Parathyroid adenoma (tissue), 2 donors: ENCODE data around the gene COL18A1.
"Not testable (repeated sequence)": the region's sequence is repeated elsewhere in the genome, so short reads cannot be mapped to it uniquely, and the experiment has no call there.

Experiments
- H2AFZ ChIP-seq: fragments of 300-600 bp; sonication (generic); one replicate; pipeline ENCODE4 v1.7.0; 2017; ENCODE audit warnings: antibody characterized with exemption, mild to moderate bottlenecking
- H3K27ac ChIP-seq: fragments of 300-600 bp; sonication (generic); one replicate; pipeline ENCODE4 v1.7.0; 2017
- H3K27me3 ChIP-seq: fragments of 300-600 bp; sonication (generic); one replicate; pipeline ENCODE4 v1.7.0; 2017; ENCODE audit warnings: low read length; ENCODE audit not compliant: control insufficient read depth, insufficient read depth
- H3K36me3 ChIP-seq: fragments of 300-600 bp; sonication (generic); one replicate; pipeline ENCODE4 v1.7.0; 2017; ENCODE audit warnings: low read length; ENCODE audit not compliant: control insufficient read depth, insufficient read depth
- H3K4me1 ChIP-seq: fragments of 300-600 bp; sonication (generic); one replicate; pipeline ENCODE4 v1.7.0; 2017; ENCODE audit warnings: control low read depth
- H3K4me2 ChIP-seq: fragments of 300-600 bp; sonication (generic); one replicate; pipeline ENCODE4 v1.7.0; 2017; ENCODE audit warnings: low read length
- H3K4me3 ChIP-seq: fragments of 300-600 bp; sonication (generic); one replicate; pipeline ENCODE4 v1.7.0; 2017; ENCODE audit warnings: low read depth, low read length
- H3K79me2 ChIP-seq: fragments of 300-600 bp; sonication (generic); one replicate; pipeline ENCODE4 v1.7.0; 2017; ENCODE audit warnings: control low read depth
- H3K9ac ChIP-seq: fragments of 300-600 bp; sonication (generic); one replicate; pipeline ENCODE4 v1.7.0; 2017; ENCODE audit warnings: mild to moderate bottlenecking
- H3K9me3 ChIP-seq: fragments of 300-600 bp; sonication (generic); one replicate; pipeline ENCODE4 v1.7.0; 2017; ENCODE audit warnings: low read length; ENCODE audit not compliant: control insufficient read depth
- CTCF ChIP-seq: fragments of 300-600 bp; sonication (generic); IDR thresholded peaks from one replicate; pipeline ENCODE4 v1.7.0; 2017; ENCODE audit warnings: antibody characterized with exemption, mild to moderate bottlenecking
- donor health status: primary hyperparathyroidism.

COL18A1 gene

GRCh38 chr21:45502600-45502999, 97.6 kb downstream of the COL18A1 start:
- Histone ChIP-seq H3K9ac (no peak overlapping the region), H3K4me2 (no peak overlapping the region), H3K79me2 (no peaks in the 10 kb centered on the region), H2AFZ (no peak overlapping the region), H3K9me3 (no peaks in the 10 kb centered on the region), H3K27ac (no peak overlapping the region), H3K4me1 (no peaks in the 10 kb centered on the region), H3K27me3 (no peaks in the 10 kb centered on the region), H3K36me3 (no peaks in the 10 kb centered on the region), H3K4me3 (no peak overlapping the region)
- TF ChIP-seq CTCF: no peak

GRCh38 chr21:45503226-45503625, 98.3 kb downstream of the COL18A1 start:
- not testable (repeated sequence) for H3K27ac ChIP-seq

GRCh38 chr21:45504021-45504515, 99.1 kb downstream of the COL18A1 start:
- Histone ChIP-seq H3K4me2 (no peak overlapping the region), H3K79me2 (no peaks in the 10 kb centered on the region), H3K9ac (no peak overlapping the region), H3K27ac (no peak overlapping the region), H3K4me1 (no peaks in the 10 kb centered on the region), H3K27me3 (no peaks in the 10 kb centered on the region), H3K4me3 (no peak overlapping the region), H3K36me3 (no peaks in the 10 kb centered on the region), H2AFZ (no peak overlapping the region), H3K9me3 (no peaks in the 10 kb centered on the region)
- TF ChIP-seq CTCF: no peak

More at GRCh38 chr21:45503226-45503625, 98.3 kb downstream of the COL18A1 start:
- not testable (repeated sequence) for H3K36me3 ChIP-seq, H3K4me3 ChIP-seq, H3K9ac ChIP-seq, H3K9me3 ChIP-seq, H3K27me3 ChIP-seq, H3K4me2 ChIP-seq, H2AFZ ChIP-seq, H3K4me1 ChIP-seq, H3K79me2 ChIP-seq

- Histone ChIP-seq H3K79me2 (no peaks in the 10 kb centered on the region), H2AFZ (no peak overlapping the region), H3K27me3 (no peaks in the 10 kb centered on the region), H3K9me3 (no peaks in the 10 kb centered on the region), H3K36me3 (no peaks in the 10 kb centered on the region), H3K4me1 (no peaks in the 10 kb centered on the region), H3K9ac (no peak overlapping the region), H3K27ac (no peak overlapping the region), H3K4me3 (no peak overlapping the region), H3K4me2 (no peak overlapping the region)
- no peak for TF ChIP-seq CTCF
Measured at GRCh38 chr21:45504516-45505415, 99.8 kb downstream of the COL18A1 start.

- Histone ChIP-seq H3K36me3 (no peaks in the 10 kb centered on the region), H3K27ac (no peak overlapping the region), H3K4me3 (no peak overlapping the region), H3K79me2 (no peaks in the 10 kb centered on the region), H3K4me2 (no peak overlapping the region), H3K4me1 (no peaks in the 10 kb centered on the region), H3K9ac (no peak overlapping the region), H2AFZ (no peak overlapping the region), H3K27me3 (no peaks in the 10 kb centered on the region), H3K9me3 (no peaks in the 10 kb centered on the region)
- TF ChIP-seq CTCF: no peak
Measured at GRCh38 chr21:45505416-45506021, 100.6 kb downstream of the COL18A1 start.
